ENCODE data around the gene BLOC1S2. TPM values are rescaled to one million over a fixed set of nuclear protein-coding genes. Genes with fewer than 3 reads are reported as not detected.

BLOC1S2 gene
- total RNA-seq: 46.3 and 51.3 TPM in 2 replicates

- TF ChIP-seq, protein P1, sequence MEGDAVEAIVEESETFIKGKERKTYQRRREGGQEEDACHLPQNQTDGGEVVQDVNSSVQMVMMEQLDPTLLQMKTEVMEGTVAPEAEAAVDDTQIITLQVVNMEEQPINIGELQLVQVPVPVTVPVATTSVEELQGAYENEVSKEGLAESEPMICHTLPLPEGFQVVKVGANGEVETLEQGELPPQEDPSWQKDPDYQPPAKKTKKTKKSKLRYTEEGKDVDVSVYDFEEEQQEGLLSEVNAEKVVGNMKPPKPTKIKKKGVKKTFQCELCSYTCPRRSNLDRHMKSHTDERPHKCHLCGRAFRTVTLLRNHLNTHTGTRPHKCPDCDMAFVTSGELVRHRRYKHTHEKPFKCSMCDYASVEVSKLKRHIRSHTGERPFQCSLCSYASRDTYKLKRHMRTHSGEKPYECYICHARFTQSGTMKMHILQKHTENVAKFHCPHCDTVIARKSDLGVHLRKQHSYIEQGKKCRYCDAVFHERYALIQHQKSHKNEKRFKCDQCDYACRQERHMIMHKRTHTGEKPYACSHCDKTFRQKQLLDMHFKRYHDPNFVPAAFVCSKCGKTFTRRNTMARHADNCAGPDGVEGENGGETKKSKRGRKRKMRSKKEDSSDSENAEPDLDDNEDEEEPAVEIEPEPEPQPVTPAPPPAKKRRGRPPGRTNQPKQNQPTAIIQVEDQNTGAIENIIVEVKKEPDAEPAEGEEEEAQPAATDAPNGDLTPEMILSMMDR (IDR thresholded peaks at IDR 0.05; ENCODE audit: extremely low read depth, low read depth, low read length): no peak
- peak within 1 kb of the TSS; percentile 81 for H3K27ac ChIP-seq (ENCODE audit: low read depth, low read length)
- H2AFZ ChIP-seq (ENCODE audit: low read length): peak within 1 kb of the TSS; percentile 100
- peak within 1 kb of the TSS; percentile 99 for H3K4me3 ChIP-seq (ENCODE audit: insufficient read depth, low read length)
- H3K36me3 ChIP-seq (ENCODE audit: insufficient read depth, low read length): peaks cover 23% of the 10 kb centered on the region
- DNase-seq (ENCODE audit: insufficient read length, low spot score, missing footprints): peak; percentile 99
- peaks cover 41% of the 10 kb centered on the region for H3K79me2 ChIP-seq (ENCODE audit: insufficient read depth, low read length)
- H4K20me1 ChIP-seq (ENCODE audit: insufficient read depth, low read length): peaks cover 15% of the 10 kb centered on the region
- no peaks in the 10 kb centered on the region for H3K9me3 ChIP-seq (ENCODE audit: low read depth, low read length)
- peak within 1 kb of the TSS; percentile 85 for H3K4me2 ChIP-seq (ENCODE audit: insufficient read depth, low read length)
- peaks cover 18% of the 10 kb centered on the region for H3K4me1 ChIP-seq (ENCODE audit: insufficient read depth, low read length)
- H3K27me3 ChIP-seq (ENCODE audit: insufficient read depth, low read length): peaks cover 9% of the 10 kb centered on the region
Observed at GRCh38 chr10:100286051-100287033, at the start of gene BLOC1S2. BLOC1S2 (minus strand) TSS chr10:100286680; CDS start chr10:100286659, 21 bp downstream.

GRCh38 chr10:100334762-100335161, 48.3 kb upstream of the BLOC1S2 start:
- no peaks in the 10 kb centered on the region for H3K79me2 ChIP-seq (ENCODE audit: insufficient read depth, low read length)
- H2AFZ ChIP-seq (ENCODE audit: low read length): no peak overlapping the region
- H3K27me3 ChIP-seq (ENCODE audit: insufficient read depth, low read length): peaks cover 44% of the 10 kb centered on the region
- no peak overlapping the region for H3K27ac ChIP-seq (ENCODE audit: low read depth, low read length)
- H4K20me1 ChIP-seq (ENCODE audit: insufficient read depth, low read length): no peaks in the 10 kb centered on the region
- no peak overlapping the region for H3K4me2 ChIP-seq (ENCODE audit: insufficient read depth, low read length)
- DNase-seq (ENCODE audit: insufficient read length, low spot score, missing footprints): no peak
- H3K36me3 ChIP-seq (ENCODE audit: insufficient read depth, low read length): no peaks in the 10 kb centered on the region
- TF ChIP-seq, protein P1 (IDR thresholded peaks at IDR 0.05; ENCODE audit: extremely low read depth, low read depth, low read length): no peak
- H3K9me3 ChIP-seq (ENCODE audit: low read depth, low read length): no peaks in the 10 kb centered on the region
- H3K4me3 ChIP-seq (ENCODE audit: insufficient read depth, low read length): no peak overlapping the region
- H3K4me1 ChIP-seq (ENCODE audit: insufficient read depth, low read length): no peaks in the 10 kb centered on the region

GRCh38 chr10:100333661-100334440, 47.4 kb upstream of the BLOC1S2 start:
- Histone ChIP-seq H3K36me3 (ENCODE audit: insufficient read depth, low read length) (no peaks in the 10 kb centered on the region), H3K4me2 (ENCODE audit: insufficient read depth, low read length) (no peak overlapping the region), H3K4me3 (ENCODE audit: insufficient read depth, low read length) (no peak overlapping the region), H3K9me3 (ENCODE audit: low read depth, low read length) (no peaks in the 10 kb centered on the region), H3K27me3 (ENCODE audit: insufficient read depth, low read length) (peaks cover 49% of the 10 kb centered on the region), H4K20me1 (ENCODE audit: insufficient read depth, low read length) (no peaks in the 10 kb centered on the region), H3K79me2 (ENCODE audit: insufficient read depth, low read length) (no peaks in the 10 kb centered on the region), H3K27ac (ENCODE audit: low read depth, low read length) (no peak overlapping the region), H2AFZ (ENCODE audit: low read length) (no peak overlapping the region), H3K4me1 (ENCODE audit: insufficient read depth, low read length) (no peaks in the 10 kb centered on the region)
- peak; percentile 60 for DNase-seq (ENCODE audit: insufficient read length, low spot score, missing footprints)
- TF ChIP-seq, protein P1 (IDR thresholded peaks at IDR 0.05; ENCODE audit: extremely low read depth, low read depth, low read length): no peak
